HG03135 (cell line): Measurements from ENCODE around the gene PTPRF.
"Not testable (repeated sequence)": the region's sequence is repeated elsewhere in the genome, so short reads cannot be mapped to it uniquely, and the experiment has no call there.

Source experiments
- ATAC-seq: cut with Tn5 transposase; IDR thresholded peaks from one replicate; pipeline ENCODE4 v1.9.1; 2021; ENCODE audit warnings: mild to moderate bottlenecking, moderate library complexity; ENCODE audit not compliant: unreplicated experiment

Gene PTPRF

DNA sequence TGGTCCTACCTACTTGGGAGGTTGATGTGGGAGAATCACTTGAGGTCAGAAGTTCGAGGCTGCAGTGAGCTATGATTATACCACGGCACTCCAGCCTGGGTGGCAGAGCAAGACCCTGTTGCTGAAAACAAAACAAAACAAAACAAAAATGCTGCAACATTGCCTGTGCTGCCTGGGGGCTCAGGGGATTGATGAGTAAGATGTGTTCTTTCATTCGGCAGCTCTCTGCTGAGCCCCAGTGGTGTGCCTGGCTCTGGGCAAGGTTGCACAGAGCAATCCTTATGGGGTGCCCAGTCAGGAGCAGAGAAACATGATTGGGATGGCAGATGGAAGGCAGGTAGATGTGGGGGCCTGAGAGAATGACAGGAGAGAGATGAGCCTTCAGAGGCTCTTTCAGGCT is 90.7 kb downstream of the PTPRF start:
- no peak for ATAC-seq

DNA sequence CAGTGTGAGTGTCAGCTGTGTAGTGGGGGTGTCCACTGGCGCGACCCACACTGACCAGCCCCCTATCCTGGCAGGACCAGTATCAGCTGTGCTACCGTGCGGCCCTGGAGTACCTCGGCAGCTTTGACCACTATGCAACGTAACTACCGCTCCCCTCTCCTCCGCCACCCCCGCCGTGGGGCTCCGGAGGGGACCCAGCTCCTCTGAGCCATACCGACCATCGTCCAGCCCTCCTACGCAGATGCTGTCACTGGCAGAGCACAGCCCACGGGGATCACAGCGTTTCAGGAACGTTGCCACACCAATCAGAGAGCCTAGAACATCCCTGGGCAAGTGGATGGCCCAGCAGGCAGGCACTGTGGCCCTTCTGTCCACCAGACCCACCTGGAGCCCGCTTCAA is 91.2 kb downstream of the PTPRF start:
- no peak for ATAC-seq

- ATAC-seq, result no peak
Measured at GRCh38 chr1:43622471-43622870, 91.8 kb downstream of the PTPRF start.

GRCh38 chr1:43622901-43623780 is 92.5 kb downstream of the PTPRF start:
- ATAC-seq, result no peak

DNA sequence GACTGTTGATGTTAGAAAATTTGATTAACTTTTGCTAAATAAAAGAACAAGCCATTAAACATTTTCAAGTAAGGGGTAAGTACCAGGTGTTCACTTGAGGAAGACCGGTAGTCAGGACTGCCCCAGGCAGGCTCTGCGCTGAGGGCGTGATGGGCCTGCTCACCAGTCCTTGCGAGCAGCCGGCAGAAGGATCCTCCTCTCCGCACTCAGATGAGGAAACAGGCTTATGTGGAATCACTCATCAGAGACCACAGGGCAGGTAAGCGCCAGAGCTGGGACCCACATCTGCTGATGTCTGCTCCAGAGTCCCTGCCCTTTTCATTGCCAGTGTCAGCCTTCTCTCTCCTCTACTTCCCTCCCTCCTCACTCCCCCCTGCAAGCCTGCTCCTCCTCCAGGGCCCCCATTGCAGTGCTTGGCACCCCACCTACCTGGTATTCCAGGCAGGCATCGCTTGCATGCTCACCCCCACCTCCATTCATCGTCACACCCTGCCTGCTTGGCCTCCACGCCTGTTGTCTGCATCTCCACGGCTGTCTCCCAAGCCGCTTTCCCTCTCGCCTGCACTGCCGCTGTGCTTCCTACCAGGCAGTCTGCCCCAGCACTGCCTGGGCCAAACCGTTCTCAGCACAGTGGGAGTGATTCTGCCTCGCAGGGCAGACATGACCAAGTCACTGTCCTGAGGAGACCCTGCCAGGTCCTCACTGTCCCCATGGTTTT is 94.5 kb downstream of the PTPRF start:
- no peak for ATAC-seq

DNA sequence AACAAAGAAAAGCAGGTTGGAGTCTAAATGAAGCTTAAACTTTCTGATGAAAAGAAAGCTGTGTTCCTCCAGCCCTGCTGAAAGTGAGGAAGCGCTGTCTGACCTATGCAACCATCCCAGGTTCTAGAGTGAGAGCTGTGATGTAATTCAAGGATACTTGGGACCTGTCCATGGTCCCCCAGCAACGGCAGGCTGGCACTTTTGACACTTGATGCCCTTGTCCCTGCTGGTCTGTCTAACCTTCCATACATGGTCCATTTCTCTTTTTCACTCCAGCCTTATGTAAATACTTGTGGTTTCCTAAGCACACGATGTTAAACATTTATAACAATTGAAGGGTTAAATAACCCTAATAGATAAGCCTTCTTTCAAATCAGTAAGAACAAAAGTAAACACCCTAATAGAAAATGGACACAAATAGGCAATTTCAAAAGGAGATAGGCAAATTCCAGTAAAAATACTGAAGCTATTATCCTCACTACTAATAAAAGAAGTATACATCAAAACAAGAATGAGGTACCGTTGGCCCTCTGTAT is 101.5 kb downstream of the PTPRF start:
- ATAC-seq, result no peak

DNA sequence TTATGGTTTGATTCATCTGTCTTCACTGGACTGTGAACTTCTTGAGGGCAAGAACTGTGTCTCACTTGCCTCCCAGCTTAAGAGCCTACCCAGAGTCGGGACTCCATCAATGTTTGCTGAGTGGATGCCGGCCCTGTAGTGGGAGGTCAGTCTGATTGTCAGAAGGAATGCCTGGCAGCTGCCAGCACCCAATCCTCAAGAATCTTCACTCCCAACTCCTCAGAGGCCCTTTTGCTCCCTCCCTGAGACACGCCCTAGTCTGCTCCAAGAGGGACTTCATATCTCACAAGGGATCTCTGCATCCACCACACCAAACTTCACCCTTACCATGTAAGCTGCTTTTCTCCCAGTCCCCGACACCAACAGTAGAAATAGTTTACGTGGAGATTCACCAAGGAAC is 104.0 kb downstream of the PTPRF start:
- ATAC-seq, result no peak

- ATAC-seq, result no peak
Measured at GRCh38 chr1:43636006-43636641, 105.4 kb downstream of the PTPRF start.

DNA sequence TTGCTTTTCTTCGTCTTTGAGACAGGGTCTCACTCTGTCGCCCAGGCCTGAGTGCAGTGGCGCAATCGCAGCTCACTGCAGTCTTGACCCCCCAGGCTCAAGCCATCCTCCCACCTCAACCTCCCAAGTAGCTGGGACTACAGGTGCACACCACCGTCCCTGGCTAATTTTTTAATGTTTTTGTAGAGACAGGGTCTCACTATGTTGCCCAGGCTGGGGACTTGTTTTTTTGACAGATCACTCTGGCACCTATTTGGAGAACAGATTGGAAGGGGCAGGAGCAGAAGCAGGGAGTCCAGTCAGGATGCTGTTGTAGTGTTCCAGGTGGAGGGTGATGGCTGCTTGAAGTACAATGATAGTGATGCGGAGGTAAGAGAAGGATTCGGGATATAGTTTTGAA is 106.6 kb downstream of the PTPRF start:
- ATAC-seq, result no peak

- ATAC-seq, result not testable (repeated sequence)
Measured at GRCh38 chr1:43638381-43638780, 107.7 kb downstream of the PTPRF start.

DNA sequence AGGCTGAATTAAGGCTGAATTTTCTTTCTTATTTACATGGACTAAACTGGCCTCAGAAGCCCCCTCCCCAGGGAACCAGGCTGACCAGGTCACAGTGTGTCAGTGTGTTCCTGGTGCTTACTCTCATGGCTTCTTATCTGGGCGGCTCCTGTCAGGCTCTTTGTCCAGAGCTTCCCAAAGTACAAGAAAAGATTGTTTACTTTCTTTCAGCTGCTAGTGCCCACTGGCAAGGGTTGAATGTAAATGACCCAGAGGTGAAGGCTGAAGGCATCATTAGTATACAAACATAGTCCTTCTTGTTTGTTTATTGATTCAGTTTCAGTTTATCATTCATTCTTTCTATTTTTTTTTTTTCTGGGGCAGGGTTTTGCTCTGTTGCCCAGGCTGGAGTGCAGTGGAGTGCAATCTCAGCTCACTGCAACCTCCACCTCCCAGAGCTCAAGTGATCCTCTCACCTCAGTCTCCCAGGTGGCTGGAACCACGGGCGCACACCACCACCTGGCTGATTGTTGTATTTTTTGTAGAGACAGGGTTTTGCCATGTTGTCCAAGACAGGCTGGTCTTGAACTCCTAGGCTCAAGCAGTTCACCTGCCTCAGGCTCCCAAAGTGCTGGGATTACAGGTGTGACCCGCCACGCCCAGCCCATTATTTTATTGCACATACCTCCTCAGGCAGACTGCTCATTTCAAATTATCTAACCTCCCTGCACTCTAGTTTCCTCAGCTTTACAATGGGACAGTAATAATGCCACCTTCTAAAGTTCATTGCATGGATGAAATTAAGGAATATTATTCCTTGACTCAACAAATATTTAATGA is 109.5 kb downstream of the PTPRF start:
- no peak for ATAC-seq

DNA sequence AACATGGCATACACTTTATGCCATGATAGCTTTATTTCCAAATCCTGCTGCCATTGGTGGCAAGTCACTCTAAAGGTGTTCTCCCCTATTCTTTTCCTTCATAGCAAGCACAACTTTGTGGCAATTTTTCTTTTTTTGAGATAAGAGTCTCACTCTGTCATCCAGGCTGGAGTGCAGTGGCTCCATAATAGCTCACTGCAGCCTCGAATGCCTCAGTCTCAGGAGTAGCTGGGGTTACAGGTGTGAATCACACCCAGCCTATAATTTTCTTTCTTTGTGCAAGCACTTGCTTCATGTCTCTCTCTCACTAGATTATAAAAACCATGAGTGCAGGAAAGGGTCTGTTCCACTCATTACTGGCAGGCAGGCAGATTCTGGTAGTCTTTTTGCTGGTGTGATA is 113.9 kb downstream of the PTPRF start:
- no peak for ATAC-seq

DNA sequence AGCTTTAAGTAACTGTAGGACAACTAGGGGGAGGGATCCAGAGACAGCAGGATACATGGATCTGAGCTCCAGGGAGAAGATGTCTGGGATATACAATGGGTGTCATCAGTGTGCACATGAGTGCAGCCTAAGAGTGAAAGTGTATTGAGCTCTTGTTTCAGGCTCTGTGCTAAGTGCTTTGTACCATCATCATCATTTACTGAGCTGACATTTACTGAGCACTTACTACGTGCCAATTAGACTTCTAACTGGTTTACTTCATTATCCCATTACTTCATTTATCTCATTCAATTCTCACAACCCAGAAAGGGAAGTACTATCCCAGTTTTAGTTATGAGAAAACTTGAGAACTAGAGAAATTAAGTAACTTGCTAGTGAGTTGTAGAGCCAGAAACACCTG is 114.8 kb downstream of the PTPRF start:
- no peak for ATAC-seq

GRCh38 chr1:43647331-43647730 is 116.6 kb downstream of the PTPRF start:
- ATAC-seq, result not testable (repeated sequence)

DNA sequence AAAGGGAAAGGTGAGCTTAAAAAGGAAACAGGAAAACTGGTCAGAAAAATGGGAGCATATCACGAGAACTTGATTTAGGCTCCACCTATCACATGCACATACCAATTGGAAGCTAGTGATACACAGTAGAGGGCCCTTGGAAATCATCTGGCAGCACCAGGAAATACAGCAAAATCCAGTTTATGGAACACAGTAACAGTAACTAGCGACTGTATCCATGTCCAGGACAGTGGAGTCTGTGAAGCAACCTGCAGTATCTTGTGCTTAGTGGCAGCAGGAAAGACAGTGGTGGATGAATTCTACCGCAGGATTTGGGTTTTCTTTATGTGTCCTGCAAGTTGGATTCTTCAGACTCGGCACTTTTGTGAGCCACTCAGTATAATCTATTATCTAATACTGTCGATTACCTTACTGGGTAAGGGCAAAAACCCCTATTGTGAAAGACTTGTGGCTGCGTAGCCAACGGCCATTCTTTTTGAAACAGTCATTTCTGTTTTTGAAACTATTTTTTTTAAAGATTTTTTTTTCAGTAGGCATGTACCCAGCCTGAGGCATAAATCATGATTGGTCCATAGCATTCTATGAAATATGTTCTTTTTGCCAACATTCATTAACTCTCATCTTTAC is 117.7 kb downstream of the PTPRF start:
- ATAC-seq, result no peak

DNA sequence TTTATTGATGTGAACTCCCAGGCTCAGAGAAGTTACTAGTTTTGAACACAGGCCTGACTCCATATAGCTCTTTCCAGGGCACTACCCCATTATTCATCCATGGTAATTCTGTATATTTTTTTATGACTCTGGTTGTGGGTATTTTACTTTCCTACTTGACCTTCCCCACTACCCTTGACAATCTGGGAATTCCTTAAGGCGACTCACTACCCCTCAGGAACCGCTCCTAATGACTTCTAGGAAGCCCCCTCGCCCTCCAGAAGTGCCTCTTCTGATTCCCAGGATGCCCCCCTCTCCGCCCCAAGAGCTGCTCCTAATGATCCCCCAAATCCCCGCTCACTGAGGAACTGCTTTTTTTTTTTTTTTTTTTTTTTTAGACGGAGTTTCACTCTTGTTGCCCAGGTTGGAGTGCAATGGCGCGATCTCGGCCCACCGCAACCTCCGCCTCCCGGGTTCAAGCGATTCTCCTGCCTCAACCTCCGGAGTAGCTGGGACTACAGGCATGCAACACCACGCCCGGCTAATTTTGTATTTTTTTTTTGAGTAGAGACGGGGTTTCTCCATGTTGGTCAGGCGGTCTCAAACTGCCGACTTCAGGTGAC is 118.3 kb downstream of the PTPRF start:
- ATAC-seq, result no peak

GRCh38 chr1:43650310-43651085 is 119.8 kb downstream of the PTPRF start:
- peak; percentile 58 for ATAC-seq

DNA sequence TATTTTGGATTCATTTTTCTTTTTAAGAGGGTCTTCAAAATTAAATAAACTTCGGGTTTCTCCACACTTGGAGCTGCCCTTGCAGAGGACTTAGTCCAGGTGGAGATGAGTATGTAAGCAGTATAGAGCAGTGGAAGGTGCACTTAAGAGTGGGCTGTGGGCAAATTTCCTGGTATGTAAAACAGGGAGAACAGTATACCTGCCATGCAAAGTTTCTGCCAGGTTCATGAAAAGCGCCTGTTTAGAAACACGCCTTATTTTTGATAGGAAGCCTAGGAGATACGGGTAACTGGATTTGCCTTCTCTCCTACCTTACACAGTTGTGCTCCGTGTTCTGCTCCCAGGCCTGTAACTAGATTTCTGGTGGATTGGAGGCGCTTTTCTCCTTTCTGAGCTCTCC is 120.5 kb downstream of the PTPRF start:
- no peak for ATAC-seq

DNA sequence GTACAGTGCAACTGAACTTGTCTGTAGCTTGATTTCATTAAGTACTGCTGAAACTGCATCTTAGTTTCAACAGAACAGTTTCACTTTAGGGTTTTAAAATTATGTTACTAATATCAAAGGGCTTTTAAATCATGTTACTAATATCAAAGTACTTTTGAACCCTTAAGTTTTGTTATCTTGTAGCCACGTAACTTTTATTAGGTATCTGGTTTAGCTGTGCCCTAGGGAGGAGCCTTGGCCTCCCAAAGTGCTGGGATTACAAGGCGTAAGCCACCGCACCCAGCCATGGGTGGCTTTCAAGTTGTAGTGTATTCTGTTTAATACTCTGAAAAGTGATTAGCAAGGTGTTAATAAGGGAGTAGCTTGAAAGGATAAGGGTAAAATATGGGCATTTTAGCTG is 121.2 kb downstream of the PTPRF start:
- ATAC-seq, result no peak
